NT2/D1 (cell line): Measurements from ENCODE around the gene CLASP1.

Experiments used
- DNase-seq: peaks from one replicate; pipeline ENCODE4 v3.0.0-alpha.2; 2011; ENCODE audit warnings: low read depth, low spot score
- H3K27me3 ChIP-seq: 2 replicates; pipeline ENCODE4 v1.6.0; 2011; ENCODE audit warnings: mild to moderate bottlenecking; ENCODE audit not compliant: insufficient read length, insufficient read depth
- H3K36me3 ChIP-seq: 2 replicates; pipeline ENCODE4 v1.6.1; 2011; ENCODE audit warnings: mild to moderate bottlenecking, low read length, mixed read lengths; ENCODE audit not compliant: insufficient read depth, insufficient read length
- H3K4me1 ChIP-seq: 2 replicates; pipeline ENCODE4 v1.5.1; 2011; ENCODE audit not compliant: insufficient read depth, insufficient read length
- H3K4me3 ChIP-seq: 2 replicates; pipeline ENCODE4 v1.5.1; 2011; ENCODE audit warnings: low read depth; ENCODE audit not compliant: insufficient read length
- H3K9ac ChIP-seq: 2 replicates; pipeline ENCODE4 v1.6.0; 2011; ENCODE audit warnings: low read depth; ENCODE audit not compliant: insufficient read length
- H3K9me3 ChIP-seq: 2 replicates; pipeline ENCODE4 v1.5.1; 2011; ENCODE audit warnings: mild to moderate bottlenecking, low read length; ENCODE audit not compliant: insufficient read depth
- SUZ12 ChIP-seq: IDR thresholded peaks from 2 replicates; pipeline ENCODE4 v1.6.1; 2011; ENCODE audit not compliant: insufficient read length, insufficient read depth; ENCODE audit errors: extremely low read depth
- YY1 ChIP-seq: IDR thresholded peaks from 2 replicates; pipeline ENCODE4 v1.6.1; 2011; ENCODE audit not compliant: insufficient read length, insufficient read depth
- ZNF274 ChIP-seq: IDR thresholded peaks from 2 replicates; pipeline ENCODE4 v1.6.1; 2011; ENCODE audit warnings: mild to moderate bottlenecking, low read depth, low read length

The CLASP1 gene

DNA sequence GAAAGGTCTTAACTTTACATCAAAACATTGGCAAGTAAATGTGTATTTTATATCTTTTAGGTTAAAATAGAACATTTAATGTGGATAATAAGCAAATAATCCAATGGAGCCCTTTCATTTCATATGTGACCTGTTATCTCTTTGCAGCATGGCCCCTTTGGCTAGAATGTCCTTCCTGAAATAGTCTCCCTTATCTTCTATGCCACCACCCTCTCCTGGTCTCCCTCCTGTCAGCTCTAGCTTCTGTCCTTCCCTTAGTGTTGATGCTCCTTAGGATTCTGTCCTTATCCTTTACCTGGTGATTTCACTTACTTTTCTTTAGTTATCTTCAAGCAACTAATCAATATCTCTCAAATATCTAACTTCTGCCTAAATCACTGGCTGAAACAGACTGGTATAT, 277.2 kb downstream of the CLASP1 start:
- Histone ChIP-seq H3K4me3 (no peak overlapping the region), H3K4me1 (no peaks in the 10 kb centered on the region), H3K9ac (no peak overlapping the region), H3K9me3 (peaks cover 15% of the 10 kb centered on the region; the same call in 1 of the 2 replicates), H3K27me3 (no peaks in the 10 kb centered on the region), H3K36me3 (peaks cover 35% of the 10 kb centered on the region)
- DNase-seq: no peak
- no peak for TF ChIP-seq SUZ12

- Histone ChIP-seq H3K4me3 (no peak overlapping the region), H3K4me1 (no peaks in the 10 kb centered on the region), H3K36me3 (peaks cover 52% of the 10 kb centered on the region), H3K27me3 (no peaks in the 10 kb centered on the region), H3K9ac (no peak overlapping the region), H3K9me3 (peaks cover 2% of the 10 kb centered on the region; the same call in 1 of the 2 replicates)
- TF ChIP-seq YY1 (no peak), ZNF274 (no peak), SUZ12 (no peak)
- no peak for DNase-seq
These were observed 280.4 kb downstream of the CLASP1 start for GRCh38 chr2:121368836-121369235.

DNA sequence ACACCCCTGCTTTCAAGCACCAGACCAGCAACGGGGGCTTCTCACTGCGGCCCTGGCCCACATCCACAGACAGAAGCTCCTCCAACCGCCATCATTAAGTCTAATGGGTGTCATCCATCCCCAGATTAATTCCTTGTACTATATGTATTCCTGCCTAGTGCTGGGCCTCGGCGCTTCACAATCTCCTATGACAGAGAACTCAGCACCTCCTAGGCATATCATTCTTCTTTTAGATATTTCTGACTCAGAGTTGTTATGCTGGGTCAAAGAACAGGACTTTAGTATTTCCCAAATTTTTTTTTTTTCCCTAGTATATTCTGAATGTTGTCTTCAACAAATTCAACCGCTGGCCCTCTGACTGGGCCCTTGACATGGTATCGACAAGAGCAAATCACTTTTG, 281.1 kb downstream of the CLASP1 start:
- Histone ChIP-seq H3K36me3 (peaks cover 53% of the 10 kb centered on the region), H3K4me3 (no peak overlapping the region), H3K4me1 (no peaks in the 10 kb centered on the region), H3K9me3 (no peaks in the 10 kb centered on the region), H3K9ac (no peak overlapping the region), H3K27me3 (no peaks in the 10 kb centered on the region)
- TF ChIP-seq YY1: no peak
- no peak for TF ChIP-seq SUZ12
- TF ChIP-seq ZNF274: no peak
- DNase-seq: no peak

GRCh38 chr2:121367246-121367900, 281.9 kb downstream of the CLASP1 start:
- Histone ChIP-seq H3K4me1 (no peaks in the 10 kb centered on the region), H3K27me3 (no peaks in the 10 kb centered on the region), H3K9me3 (no peaks in the 10 kb centered on the region), H3K4me3 (no peak overlapping the region), H3K36me3 (peaks cover 53% of the 10 kb centered on the region), H3K9ac (no peak overlapping the region)
- no peak for TF ChIP-seq ZNF274
- TF ChIP-seq YY1: no peak
- no peak for TF ChIP-seq SUZ12
- no peak for DNase-seq

- Histone ChIP-seq H3K9me3 (no peaks in the 10 kb centered on the region), H3K36me3 (peaks cover 66% of the 10 kb centered on the region)
These were observed 283.2 kb downstream of the CLASP1 start for GRCh38 chr2:121366040-121366439.

DNA sequence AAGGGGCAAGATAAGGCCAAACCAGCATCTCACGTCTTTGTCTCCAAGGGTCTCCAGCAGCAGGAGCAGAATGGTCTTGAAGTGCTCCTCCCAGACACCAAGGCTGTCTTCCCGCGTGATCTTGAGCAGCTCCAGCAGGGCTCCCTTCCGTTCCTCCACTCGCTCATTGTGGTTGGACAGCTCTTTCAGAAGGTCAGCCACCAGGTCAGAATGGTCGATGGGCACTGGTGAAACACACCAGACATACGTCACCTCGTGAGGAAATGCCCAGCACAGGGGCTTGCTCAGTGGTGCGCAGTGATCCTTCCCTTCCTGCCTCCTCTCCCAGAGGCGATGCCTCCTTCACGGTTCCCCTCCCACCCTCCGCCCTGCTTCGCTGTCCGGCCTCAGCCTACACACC, 284.2 kb downstream of the CLASP1 start:
- no peaks in the 10 kb centered on the region for H3K9me3 ChIP-seq
- no peak overlapping the region for H3K9ac ChIP-seq
- no peak overlapping the region for H3K4me3 ChIP-seq
- no peaks in the 10 kb centered on the region for H3K27me3 ChIP-seq
- peaks cover 65% of the 10 kb centered on the region for H3K36me3 ChIP-seq
- no peak for TF ChIP-seq SUZ12
- TF ChIP-seq YY1: no peak
- TF ChIP-seq ZNF274: no peak
- DNase-seq: no peak
- H3K4me1 ChIP-seq: no peaks in the 10 kb centered on the region

More at GRCh38 chr2:121366040-121366439, 283.2 kb downstream of the CLASP1 start:
- H3K27me3 ChIP-seq: no peaks in the 10 kb centered on the region
- H3K4me1 ChIP-seq: no peaks in the 10 kb centered on the region
- H3K9ac ChIP-seq: no peak overlapping the region
- TF ChIP-seq YY1: no peak
- no peak for TF ChIP-seq ZNF274
- TF ChIP-seq SUZ12: no peak
- no peak for DNase-seq
- H3K4me3 ChIP-seq: no peak overlapping the region

- Histone ChIP-seq H3K36me3 (peaks cover 68% of the 10 kb centered on the region), H3K27me3 (no peaks in the 10 kb centered on the region), H3K4me3 (no peak overlapping the region), H3K9me3 (no peaks in the 10 kb centered on the region), H3K4me1 (no peaks in the 10 kb centered on the region), H3K9ac (no peak overlapping the region)
- no peak for TF ChIP-seq SUZ12
- no peak for DNase-seq
These were observed 285.4 kb downstream of the CLASP1 start for GRCh38 chr2:121363632-121364420.
